GM21360 (cell line): ENCODE data around the gene FAM240A.
"Not testable (repeated sequence)": the region's sequence is repeated elsewhere in the genome, so short reads cannot be mapped to it uniquely, and the experiment has no call there.

Experiments
- ATAC-seq: cut with Tn5 transposase; IDR thresholded peaks from one replicate; pipeline ENCODE4 v1.9.1; 2021; ENCODE audit warnings: mild to moderate bottlenecking, moderate library complexity; ENCODE audit not compliant: unreplicated experiment

The FAM240A gene

GRCh38 chr3:46612324-46612723, at the start of gene FAM240A:
Gene FAM240A, plus strand, starts transcription at chr3:46612525. Its CDS starts 159 bp downstream, at chr3:46612684.
- no peak for ATAC-seq

- no peak for ATAC-seq
Measured at GRCh38 chr3:46564190-46565021, 47.9 kb upstream of the FAM240A start.

GRCh38 chr3:46565077-46565476, 47.2 kb upstream of the FAM240A start:
- ATAC-seq: no peak

- ATAC-seq: no peak
Measured at GRCh38 chr3:46565607-46566039, 46.7 kb upstream of the FAM240A start.

- no peak for ATAC-seq
Measured at GRCh38 chr3:46566040-46566641, 46.2 kb upstream of the FAM240A start, which contains the start of gene LRRC2. Gene LRRC2, minus strand, starts transcription at chr3:46566302. Its CDS starts 14,711 bp downstream, at chr3:46551591.

- ATAC-seq: no peak
Measured at GRCh38 chr3:46571684-46572083, 40.6 kb upstream of the FAM240A start.

GRCh38 chr3:46573701-46574100, 38.6 kb upstream of the FAM240A start:
- no peak for ATAC-seq

GRCh38 chr3:46574243-46574646, 38.1 kb upstream of the FAM240A start:
- no peak for ATAC-seq

GRCh38 chr3:46574881-46575576, 37.3 kb upstream of the FAM240A start:
- no peak for ATAC-seq

- no peak for ATAC-seq
Measured at GRCh38 chr3:46575577-46576222, 36.6 kb upstream of the FAM240A start.

GRCh38 chr3:46576386-46576785, 35.9 kb upstream of the FAM240A start:
- ATAC-seq: no peak

- no peak for ATAC-seq
Measured at GRCh38 chr3:46576879-46577278, 35.4 kb upstream of the FAM240A start.

GRCh38 chr3:46577580-46578249, 34.6 kb upstream of the FAM240A start:
- not testable (repeated sequence) for ATAC-seq

- ATAC-seq: no peak
Measured at GRCh38 chr3:46578973-46579755, 33.2 kb upstream of the FAM240A start.

GRCh38 chr3:46579756-46580286, 32.5 kb upstream of the FAM240A start:
- no peak for ATAC-seq

GRCh38 chr3:46580675-46581074, 31.6 kb upstream of the FAM240A start:
- no peak for ATAC-seq

GRCh38 chr3:46584598-46585467, 27.5 kb upstream of the FAM240A start:
- ATAC-seq: no peak
